HG03439 (cell line): Measurements from ENCODE around the gene MRPL19.

ENCODE experiments used
- ATAC-seq: cut with Tn5 transposase; IDR thresholded peaks from one replicate; pipeline ENCODE4 v1.9.1; 2021; ENCODE audit warnings: mild to moderate bottlenecking, moderate library complexity; ENCODE audit not compliant: unreplicated experiment

MRPL19 gene

GRCh38 chr2:75646583-75647425 is at the start of gene MRPL19:
Gene MRPL19 (plus strand): TSS chr2:75646783. CDS start chr2:75646808, 25 bp downstream.
- ATAC-seq: peak; percentile 97

GRCh38 chr2:75596784-75597183 is 49.8 kb upstream of the MRPL19 start:
- no peak for ATAC-seq

GRCh38 chr2:75597949-75598348 is 48.6 kb upstream of the MRPL19 start:
- ATAC-seq: no peak

GRCh38 chr2:75598589-75599155 is 47.9 kb upstream of the MRPL19 start:
- no peak for ATAC-seq

GRCh38 chr2:75600461-75601011 is 46.0 kb upstream of the MRPL19 start:
- ATAC-seq: no peak

GRCh38 chr2:75602724-75603342 is 43.8 kb upstream of the MRPL19 start:
- ATAC-seq: no peak

- no peak for ATAC-seq
Measured at GRCh38 chr2:75603477-75603876, 43.1 kb upstream of the MRPL19 start.

- ATAC-seq: no peak
Measured at GRCh38 chr2:75604484-75604883, 42.1 kb upstream of the MRPL19 start.

- no peak for ATAC-seq
Measured at GRCh38 chr2:75605770-75606529, 40.6 kb upstream of the MRPL19 start.

- no peak for ATAC-seq
Measured at GRCh38 chr2:75606761-75607399, 39.7 kb upstream of the MRPL19 start.

GRCh38 chr2:75607400-75607798 is 39.2 kb upstream of the MRPL19 start:
- no peak for ATAC-seq

GRCh38 chr2:75607988-75608683 is 38.4 kb upstream of the MRPL19 start:
- no peak for ATAC-seq

- ATAC-seq: peak; percentile 87
Measured at GRCh38 chr2:75608684-75609333, 37.8 kb upstream of the MRPL19 start.

- no peak for ATAC-seq
Measured at GRCh38 chr2:75609334-75609689, 37.3 kb upstream of the MRPL19 start.

- no peak for ATAC-seq
Measured at GRCh38 chr2:75609937-75610508, 36.6 kb upstream of the MRPL19 start.

- no peak for ATAC-seq
Measured at GRCh38 chr2:75610671-75611070, 35.9 kb upstream of the MRPL19 start.

- no peak for ATAC-seq
Measured at GRCh38 chr2:75612108-75612861, 34.3 kb upstream of the MRPL19 start.

- no peak for ATAC-seq
Measured at GRCh38 chr2:75612862-75613243, 33.7 kb upstream of the MRPL19 start.
